Measurements from ENCODE around the gene ZNF680.
"Not testable (repeated sequence)": the region's sequence is repeated elsewhere in the genome, so short reads cannot be mapped to it uniquely, and the experiment has no call there.

The ZNF680 gene

DNA sequence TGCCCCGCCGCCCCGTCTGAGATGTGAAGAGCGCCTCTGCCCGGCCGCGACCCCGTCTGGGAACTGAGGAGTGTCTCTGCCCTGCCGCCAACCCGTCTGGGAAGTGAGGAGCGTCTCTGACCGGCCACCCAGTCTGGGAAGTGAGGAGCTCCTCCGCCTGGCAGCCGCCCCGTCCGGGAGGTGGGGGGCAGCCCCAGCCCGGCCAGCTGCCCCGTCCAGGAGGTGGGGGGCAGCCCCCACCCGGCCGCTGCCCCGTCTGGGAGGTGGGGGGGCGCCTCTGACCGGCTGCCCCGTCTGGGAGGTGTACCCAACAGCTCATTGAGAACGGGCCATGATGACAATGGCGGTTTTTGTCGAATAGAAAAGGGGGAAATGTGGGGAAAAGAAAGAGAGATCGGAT is 8.7 kb downstream of the ZNF680 start:
- not testable (repeated sequence) for DNase-seq

- DNase-seq: no peak
These were observed 11.3 kb downstream of the ZNF680 start for GRCh38 chr7:64551375-64552142.

GRCh38 chr7:64544010-64544409 is 18.9 kb downstream of the ZNF680 start:
- DNase-seq: no peak

DNA sequence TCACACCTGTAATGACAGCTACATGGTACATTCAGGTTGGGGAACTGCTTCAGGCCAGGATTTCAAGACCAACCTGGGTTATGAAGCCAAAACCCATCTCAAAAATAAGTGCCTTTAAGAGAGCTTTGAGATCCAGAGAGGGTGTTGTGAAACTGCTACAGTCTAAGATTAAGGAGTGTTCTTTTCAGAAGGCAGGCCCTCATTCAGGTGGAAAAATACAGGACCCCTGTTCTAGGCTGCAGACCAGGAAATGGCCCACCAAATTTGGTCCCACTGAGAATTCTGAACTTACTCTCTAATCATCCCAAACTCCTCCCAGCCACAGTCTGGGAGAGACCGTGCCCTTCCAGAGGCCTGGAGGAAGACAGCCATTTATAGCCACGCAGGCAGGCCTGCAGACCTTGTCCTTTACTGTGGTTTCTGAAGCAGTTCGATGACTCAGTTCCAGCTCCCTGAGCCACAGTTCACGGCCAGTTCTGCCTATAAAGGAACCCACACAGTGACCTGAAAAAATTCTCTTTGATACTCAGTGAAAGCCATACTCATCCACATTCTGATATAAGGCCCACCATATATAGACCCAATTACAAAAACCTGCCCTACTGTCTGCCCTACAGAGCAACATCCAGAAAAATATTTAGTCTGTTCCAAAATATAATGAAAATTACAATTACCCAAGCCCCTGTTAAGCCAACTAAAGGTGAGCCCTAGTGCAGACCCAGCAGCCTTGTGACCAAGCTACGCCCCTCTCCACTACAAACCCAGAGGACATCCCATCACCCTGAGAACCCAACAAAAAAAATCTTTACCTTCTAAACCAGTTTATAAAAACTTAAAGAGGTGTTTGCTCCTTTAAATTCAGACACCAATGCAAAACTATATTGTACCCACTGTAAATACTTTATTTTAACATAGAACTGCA is 21.2 kb downstream of the ZNF680 start:
- DNase-seq: no peak

DNA sequence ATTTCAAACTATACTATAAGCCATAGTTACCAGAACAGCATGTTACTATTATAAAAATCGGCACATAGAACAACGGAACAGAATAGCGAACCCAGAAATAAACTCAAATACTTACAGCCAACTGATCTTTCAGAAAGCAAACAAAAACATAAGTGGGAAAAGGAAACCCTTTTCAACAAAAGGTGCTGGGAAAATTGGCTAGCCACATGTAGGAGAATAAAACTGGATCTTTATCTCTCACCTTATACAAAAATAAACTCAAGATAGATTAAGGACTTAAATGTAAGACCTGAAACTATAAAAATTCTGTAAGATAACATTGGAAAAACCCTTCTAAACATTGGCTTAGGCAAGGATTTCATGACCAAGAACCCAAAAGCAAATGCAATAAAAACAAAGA is 29.1 kb downstream of the ZNF680 start:
- DNase-seq: no peak

DNA sequence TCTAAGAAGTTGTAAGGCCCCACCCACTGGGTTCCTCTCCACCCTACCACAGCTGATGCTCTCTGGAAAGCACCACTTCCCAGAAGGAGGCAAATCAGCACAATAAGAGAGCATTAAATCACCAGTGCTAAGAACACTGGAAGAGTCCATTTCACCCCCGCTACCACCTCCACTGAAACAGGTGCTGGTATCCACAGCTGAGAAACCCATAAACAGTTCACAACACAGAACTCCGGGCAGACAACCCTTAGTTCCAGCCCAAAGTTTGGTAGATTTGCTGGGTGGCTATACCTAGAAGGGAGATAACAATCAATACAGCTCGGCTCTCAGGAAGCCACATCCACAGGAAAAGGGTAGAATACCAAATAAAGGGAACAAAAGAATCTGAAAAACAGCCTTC is 34.1 kb downstream of the ZNF680 start:
- DNase-seq: no peak

- DNase-seq: no peak
These were observed 41.4 kb downstream of the ZNF680 start for GRCh38 chr7:64521409-64521984.

GRCh38 chr7:64516451-64516850 is 46.4 kb downstream of the ZNF680 start:
- no peak for DNase-seq

- DNase-seq: no peak
These were observed 47.1 kb downstream of the ZNF680 start for GRCh38 chr7:64515781-64516180.

- no peak for DNase-seq
These were observed 47.5 kb downstream of the ZNF680 start for GRCh38 chr7:64515330-64515729.

DNA sequence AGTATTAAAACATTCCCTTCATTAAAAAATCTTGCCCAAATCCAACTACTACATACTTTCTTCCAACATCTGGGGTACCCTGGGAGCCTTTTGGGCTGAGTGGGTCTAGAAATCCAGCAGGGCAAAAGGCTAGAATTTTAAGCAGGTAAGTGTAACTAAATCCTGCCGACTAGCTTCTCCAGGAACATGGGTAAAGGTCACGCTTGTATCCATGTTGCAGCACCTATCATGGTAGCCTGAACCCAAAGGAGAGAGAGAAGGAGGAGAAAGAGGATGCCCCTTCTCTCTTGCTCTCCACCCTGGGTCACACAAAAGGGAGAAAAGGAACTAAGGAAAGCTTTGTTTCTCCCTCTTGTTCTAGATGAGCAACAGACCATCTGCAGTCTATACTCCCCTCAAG is 53.3 kb downstream of the ZNF680 start:
- no peak for DNase-seq

DNA sequence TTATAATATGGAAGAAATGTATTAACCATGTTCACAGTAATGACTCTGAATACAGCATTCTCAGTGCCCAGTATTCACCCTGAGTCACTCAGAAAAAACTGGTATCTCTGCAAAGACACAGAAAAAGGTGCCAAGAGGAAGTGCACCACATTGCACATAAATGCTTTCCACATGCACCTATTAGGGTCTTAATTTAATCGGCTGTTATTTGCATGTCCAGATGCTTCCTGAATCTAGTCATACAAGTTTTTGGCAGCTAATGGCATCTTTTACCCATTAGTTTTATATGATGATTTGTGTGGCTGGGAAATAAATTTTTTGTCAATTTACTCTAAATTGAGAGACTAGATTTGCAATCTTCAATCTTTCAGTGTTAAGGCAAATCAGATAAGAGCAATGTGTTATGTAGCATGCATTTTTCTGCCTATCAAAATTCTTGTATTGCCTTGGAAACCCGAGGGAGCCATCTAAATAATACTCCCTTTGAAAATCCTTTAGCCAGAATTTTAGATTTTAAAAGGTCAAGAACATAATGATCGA is 58.2 kb downstream of the ZNF680 start:
- no peak for DNase-seq

DNA sequence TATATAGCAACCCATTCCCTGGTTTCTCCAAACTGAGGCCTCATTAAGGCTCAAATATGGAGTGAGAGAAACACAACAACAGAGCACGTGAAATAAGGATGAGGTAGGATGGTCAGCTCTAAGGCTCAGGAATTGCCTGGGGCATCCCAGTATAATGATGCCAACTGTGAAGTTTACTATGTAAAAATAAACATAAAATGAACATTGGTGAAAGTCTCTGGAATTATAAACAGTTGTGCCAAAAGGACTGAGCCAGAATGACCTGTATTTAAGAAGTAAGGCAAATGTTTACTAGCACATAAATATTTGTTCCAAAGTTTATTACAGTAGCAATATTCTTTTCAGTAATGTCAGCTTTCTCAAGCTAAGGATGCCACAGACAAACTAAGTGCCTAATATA is 64.6 kb downstream of the ZNF680 start:
- no peak for DNase-seq

- no peak for DNase-seq
These were observed 67.9 kb downstream of the ZNF680 start for GRCh38 chr7:64494912-64495461.

DNA sequence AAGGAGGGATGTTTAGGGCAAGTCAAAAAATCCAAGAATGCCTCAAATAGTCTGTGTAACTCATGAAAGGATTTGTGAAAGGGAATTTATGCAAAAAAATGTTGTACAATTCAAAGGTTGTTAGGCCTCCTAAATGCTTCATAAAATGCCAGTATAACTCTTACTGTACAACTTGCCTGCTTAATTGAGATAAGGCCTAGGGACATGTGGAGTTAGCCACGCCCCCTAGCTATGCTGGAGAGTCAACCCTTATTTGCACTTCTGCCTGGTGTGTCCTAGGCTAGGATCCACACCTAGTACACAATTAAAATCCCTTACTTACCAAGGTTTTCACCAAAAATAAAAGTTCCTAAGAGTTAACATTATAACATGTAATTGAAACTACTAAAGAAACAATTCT is 77.2 kb downstream of the ZNF680 start:
- no peak for DNase-seq

Measured in cortex of kidney (tissue), 1 donor.